Osteoblast (primary cell): Measurements from ENCODE around the gene ATP6V0E2. TPM values are rescaled to one million over a fixed set of nuclear protein-coding genes. Genes with fewer than 3 reads are reported as not detected.

Source experiments
- DNase-seq: peaks from one replicate; pipeline ENCODE4 v3.0.0; 2011; ENCODE audit warnings: low spot score, mixed read lengths; ENCODE audit not compliant: insufficient read length; ENCODE audit errors: missing footprints
- H2AFZ ChIP-seq: 2 replicates; pipeline ENCODE4 v1.6.0; 2011; ENCODE audit warnings: mild to moderate bottlenecking, low read length
- H3K27ac ChIP-seq: 2 replicates; pipeline ENCODE4 v1.5.1; 2011; ENCODE audit warnings: mild to moderate bottlenecking, low read depth, low read length, moderate library complexity
- H3K27me3 ChIP-seq: 2 replicates; pipeline ENCODE4 v1.6.0; 2012; ENCODE audit warnings: mild to moderate bottlenecking, control low read depth, inconsistent platforms, low read length, moderate library complexity; ENCODE audit not compliant: insufficient read depth
- H3K36me3 ChIP-seq: 2 replicates; pipeline ENCODE4 v1.5.1; 2011; ENCODE audit warnings: mild to moderate bottlenecking, low read length, control low read depth, moderate library complexity; ENCODE audit not compliant: insufficient read depth
- H3K4me1 ChIP-seq: 2 replicates; pipeline ENCODE4 v1.5.1; 2011; ENCODE audit warnings: mild to moderate bottlenecking, low read length, control low read depth, moderate library complexity; ENCODE audit not compliant: insufficient read depth
- H3K4me2 ChIP-seq: 2 replicates; pipeline ENCODE4 v1.6.0; 2011; ENCODE audit warnings: mild to moderate bottlenecking, low read length; ENCODE audit not compliant: insufficient read depth
- H3K4me3 ChIP-seq: fragments of 200-600 bp; sonication (generic); 3 replicates; pipeline ENCODE4 v1.5.1; 2012; ENCODE audit warnings: mild to moderate bottlenecking, low read length, inconsistent platforms; ENCODE audit not compliant: insufficient read depth
- H3K79me2 ChIP-seq: 2 replicates; pipeline ENCODE4 v1.6.0; 2012; ENCODE audit warnings: mild to moderate bottlenecking, low read length, control low read depth, inconsistent platforms; ENCODE audit not compliant: insufficient read depth
- H3K9me3 ChIP-seq: 2 replicates; pipeline ENCODE4 v1.5.1; 2011; ENCODE audit warnings: low read depth, low read length, control low read depth
- H4K20me1 ChIP-seq: 2 replicates; pipeline ENCODE4 v1.6.0; 2012; ENCODE audit warnings: mild to moderate bottlenecking, low read length, control low read depth; ENCODE audit not compliant: insufficient read depth
- total RNA-seq: library from RNA; depleted of rRNA; stranded (reverse); fragments of >200 nt; gene quantifications from 2 replicates; pipeline ENCODE4 v1.2.3, GENCODE V29; 2012
- TF ChIP-seq, protein P1 (sequence below): IDR thresholded peaks from 2 replicates; pipeline ENCODE4 v1.5.1; 2011; ENCODE audit warnings: mild to moderate bottlenecking, low read depth, low read length, moderate library complexity; ENCODE audit errors: extremely low read depth

ATP6V0E2 gene
- total RNA-seq, 1 donor, result 27.9 TPM

GRCh38 chr7:149843566-149843965, 30.2 kb upstream of the ATP6V0E2 start:
- no peaks in the 10 kb centered on the region for H3K9me3 ChIP-seq
- no peak overlapping the region for H3K27ac ChIP-seq
- peak; percentile 66 for DNase-seq
- no peak overlapping the region for H3K4me2 ChIP-seq
- peaks cover 11% of the 10 kb centered on the region for H3K36me3 ChIP-seq
- no peaks in the 10 kb centered on the region for H3K27me3 ChIP-seq
- H3K4me3 ChIP-seq, result no peak overlapping the region
- H3K79me2 ChIP-seq, result peaks cover 15% of the 10 kb centered on the region
- peaks cover 7% of the 10 kb centered on the region for H3K4me1 ChIP-seq
- no peak overlapping the region for H2AFZ ChIP-seq
- TF ChIP-seq, protein P1, sequence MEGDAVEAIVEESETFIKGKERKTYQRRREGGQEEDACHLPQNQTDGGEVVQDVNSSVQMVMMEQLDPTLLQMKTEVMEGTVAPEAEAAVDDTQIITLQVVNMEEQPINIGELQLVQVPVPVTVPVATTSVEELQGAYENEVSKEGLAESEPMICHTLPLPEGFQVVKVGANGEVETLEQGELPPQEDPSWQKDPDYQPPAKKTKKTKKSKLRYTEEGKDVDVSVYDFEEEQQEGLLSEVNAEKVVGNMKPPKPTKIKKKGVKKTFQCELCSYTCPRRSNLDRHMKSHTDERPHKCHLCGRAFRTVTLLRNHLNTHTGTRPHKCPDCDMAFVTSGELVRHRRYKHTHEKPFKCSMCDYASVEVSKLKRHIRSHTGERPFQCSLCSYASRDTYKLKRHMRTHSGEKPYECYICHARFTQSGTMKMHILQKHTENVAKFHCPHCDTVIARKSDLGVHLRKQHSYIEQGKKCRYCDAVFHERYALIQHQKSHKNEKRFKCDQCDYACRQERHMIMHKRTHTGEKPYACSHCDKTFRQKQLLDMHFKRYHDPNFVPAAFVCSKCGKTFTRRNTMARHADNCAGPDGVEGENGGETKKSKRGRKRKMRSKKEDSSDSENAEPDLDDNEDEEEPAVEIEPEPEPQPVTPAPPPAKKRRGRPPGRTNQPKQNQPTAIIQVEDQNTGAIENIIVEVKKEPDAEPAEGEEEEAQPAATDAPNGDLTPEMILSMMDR, result no peak
- H4K20me1 ChIP-seq, result peaks cover 11% of the 10 kb centered on the region

DNA sequence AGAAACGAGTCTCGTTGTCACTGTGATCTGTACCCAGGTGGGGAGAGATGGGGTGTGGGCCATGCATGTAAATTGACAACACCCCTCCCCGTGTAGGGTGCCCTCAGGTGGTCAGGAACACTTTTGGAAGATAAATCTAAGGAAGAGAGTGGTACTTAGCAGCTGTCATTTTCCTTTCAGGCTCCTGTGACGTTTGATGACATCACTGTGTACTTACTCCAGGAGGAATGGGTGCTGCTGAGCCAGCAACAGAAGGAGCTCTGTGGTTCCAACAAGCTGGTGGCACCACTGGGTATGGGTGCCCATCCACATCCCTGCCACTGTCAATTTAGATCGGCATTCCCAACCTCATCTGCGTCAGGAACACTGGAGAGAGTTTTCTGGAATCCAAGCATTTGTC, 29.3 kb upstream of the ATP6V0E2 start:
- DNase-seq, result peak; percentile 18
- Histone ChIP-seq H3K27me3 (no peaks in the 10 kb centered on the region), H3K27ac (no peak overlapping the region), H3K4me3 (peak overlapping the region; percentile 34), H3K4me2 (peak overlapping the region; percentile 22), H2AFZ (no peak overlapping the region), H4K20me1 (peaks cover 10% of the 10 kb centered on the region), H3K79me2 (peaks cover 7% of the 10 kb centered on the region), H3K36me3 (peaks cover 11% of the 10 kb centered on the region), H3K9me3 (no peaks in the 10 kb centered on the region), H3K4me1 (peaks cover under 1% of the 10 kb centered on the region)
- TF ChIP-seq, protein P1, result no peak

- no peak overlapping the region for H3K4me3 ChIP-seq
- TF ChIP-seq, protein P1, result no peak
- no peaks in the 10 kb centered on the region for H3K4me1 ChIP-seq
- H2AFZ ChIP-seq, result no peak overlapping the region
- no peak overlapping the region for H3K4me2 ChIP-seq
- peaks cover 6% of the 10 kb centered on the region for H4K20me1 ChIP-seq
- no peaks in the 10 kb centered on the region for H3K9me3 ChIP-seq
- DNase-seq, result no peak
- no peaks in the 10 kb centered on the region for H3K27me3 ChIP-seq
- peaks cover 11% of the 10 kb centered on the region for H3K36me3 ChIP-seq
- no peak overlapping the region for H3K27ac ChIP-seq
- H3K79me2 ChIP-seq, result peaks cover 2% of the 10 kb centered on the region
Measured at GRCh38 chr7:149845257-149845980, 28.4 kb upstream of the ATP6V0E2 start.

- Histone ChIP-seq H4K20me1 (peaks cover under 1% of the 10 kb centered on the region), H3K79me2 (no peaks in the 10 kb centered on the region), H3K36me3 (peaks cover 11% of the 10 kb centered on the region), H3K4me3 (no peak overlapping the region), H3K27me3 (no peaks in the 10 kb centered on the region), H2AFZ (no peak overlapping the region), H3K4me1 (no peaks in the 10 kb centered on the region), H3K9me3 (no peaks in the 10 kb centered on the region), H3K27ac (no peak overlapping the region), H3K4me2 (no peak overlapping the region)
- TF ChIP-seq, protein P1, result no peak
- no peak for DNase-seq
Measured at GRCh38 chr7:149846021-149846420, 27.7 kb upstream of the ATP6V0E2 start.
